WERI-Rb-1 (cell line): ENCODE measurements around the gene MAGI2.

Experiments
- DNase-seq: peaks from one replicate; pipeline ENCODE4 v3.0.0-alpha.2; 2020
- H3K27ac ChIP-seq: fragments of 250-450 bp; sonication (Bioruptor Pico); 2 replicates; pipeline ENCODE4 v1.5.1; 2020; ENCODE audit warnings: mild to moderate bottlenecking, moderate library complexity
- H3K27me3 ChIP-seq: fragments of 250-450 bp; sonication (Bioruptor Pico); 2 replicates; pipeline ENCODE4 v1.5.1; 2021; ENCODE audit warnings: mild to moderate bottlenecking, low read depth, moderate library complexity; ENCODE audit not compliant: insufficient read depth, severe bottlenecking
- H3K36me3 ChIP-seq: fragments of 250-450 bp; sonication (Bioruptor Pico); 2 replicates; pipeline ENCODE4 v1.5.1; 2020; ENCODE audit warnings: mild to moderate bottlenecking, moderate library complexity
- H3K4me3 ChIP-seq: 2 replicates; pipeline ENCODE4 v1.5.1; 2011; ENCODE audit warnings: low read depth, mild to moderate bottlenecking, control low read depth, low read length
- H3K9me3 ChIP-seq: fragments of 250-450 bp; sonication (Bioruptor Pico); 2 replicates; pipeline ENCODE4 v1.5.1; 2021; ENCODE audit warnings: mild to moderate bottlenecking, moderate library complexity; ENCODE audit not compliant: severe bottlenecking
- TF ChIP-seq, protein P1 (sequence below): IDR thresholded peaks from 2 replicates; pipeline ENCODE4 v1.5.1; 2011; ENCODE audit warnings: low read depth, mild to moderate bottlenecking, control low read depth, inconsistent platforms, low read length

MAGI2 gene

GRCh38 chr7:77982926-77983550 is 1470.4 kb downstream of the MAGI2 start:
- Histone ChIP-seq H3K27ac (no peak overlapping the region), H3K36me3 (no peaks in the 10 kb centered on the region), H3K27me3 (no peaks in the 10 kb centered on the region), H3K4me3 (no peak overlapping the region), H3K9me3 (peaks cover under 1% of the 10 kb centered on the region)
- TF ChIP-seq, protein P1, sequence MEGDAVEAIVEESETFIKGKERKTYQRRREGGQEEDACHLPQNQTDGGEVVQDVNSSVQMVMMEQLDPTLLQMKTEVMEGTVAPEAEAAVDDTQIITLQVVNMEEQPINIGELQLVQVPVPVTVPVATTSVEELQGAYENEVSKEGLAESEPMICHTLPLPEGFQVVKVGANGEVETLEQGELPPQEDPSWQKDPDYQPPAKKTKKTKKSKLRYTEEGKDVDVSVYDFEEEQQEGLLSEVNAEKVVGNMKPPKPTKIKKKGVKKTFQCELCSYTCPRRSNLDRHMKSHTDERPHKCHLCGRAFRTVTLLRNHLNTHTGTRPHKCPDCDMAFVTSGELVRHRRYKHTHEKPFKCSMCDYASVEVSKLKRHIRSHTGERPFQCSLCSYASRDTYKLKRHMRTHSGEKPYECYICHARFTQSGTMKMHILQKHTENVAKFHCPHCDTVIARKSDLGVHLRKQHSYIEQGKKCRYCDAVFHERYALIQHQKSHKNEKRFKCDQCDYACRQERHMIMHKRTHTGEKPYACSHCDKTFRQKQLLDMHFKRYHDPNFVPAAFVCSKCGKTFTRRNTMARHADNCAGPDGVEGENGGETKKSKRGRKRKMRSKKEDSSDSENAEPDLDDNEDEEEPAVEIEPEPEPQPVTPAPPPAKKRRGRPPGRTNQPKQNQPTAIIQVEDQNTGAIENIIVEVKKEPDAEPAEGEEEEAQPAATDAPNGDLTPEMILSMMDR, result no peak
- DNase-seq, result no peak

- Histone ChIP-seq H3K27me3 (no peaks in the 10 kb centered on the region), H3K27ac (no peak overlapping the region), H3K36me3 (no peaks in the 10 kb centered on the region), H3K4me3 (no peak overlapping the region), H3K9me3 (no peaks in the 10 kb centered on the region)
- TF ChIP-seq, protein P1, result no peak
- no peak for DNase-seq
These were observed 1473.3 kb downstream of the MAGI2 start for GRCh38 chr7:77980087-77980713.

DNA sequence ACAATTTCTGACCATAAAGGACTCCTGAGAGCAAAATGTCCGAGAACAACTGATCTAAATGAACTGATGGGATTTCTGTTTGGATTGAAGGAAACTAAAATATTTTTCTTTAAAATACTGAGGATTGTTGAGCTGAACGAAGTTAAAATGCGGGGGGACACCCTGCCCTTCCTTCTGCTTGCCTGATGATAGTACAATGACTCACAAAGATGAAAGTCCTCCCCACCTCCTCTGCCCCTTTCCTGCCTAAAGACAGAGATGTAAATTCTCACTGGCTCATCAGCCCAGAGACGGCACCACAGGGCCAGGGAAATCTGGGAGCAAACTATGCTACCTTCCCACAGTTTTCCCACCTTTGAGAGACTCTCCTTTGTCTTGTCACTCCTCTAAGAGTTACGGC is 1474.2 kb downstream of the MAGI2 start:
- Histone ChIP-seq H3K9me3 (no peaks in the 10 kb centered on the region), H3K27ac (no peak overlapping the region), H3K27me3 (no peaks in the 10 kb centered on the region), H3K4me3 (no peak overlapping the region), H3K36me3 (no peaks in the 10 kb centered on the region)
- DNase-seq, result no peak
- TF ChIP-seq, protein P1, result no peak

GRCh38 chr7:77975672-77976480 is 1477.6 kb downstream of the MAGI2 start:
- TF ChIP-seq, protein P1, result no peak
- Histone ChIP-seq H3K27me3 (no peaks in the 10 kb centered on the region), H3K4me3 (no peak overlapping the region), H3K27ac (no peak overlapping the region), H3K36me3 (no peaks in the 10 kb centered on the region), H3K9me3 (no peaks in the 10 kb centered on the region)
- no peak for DNase-seq

GRCh38 chr7:77971726-77972125 is 1481.7 kb downstream of the MAGI2 start:
- Histone ChIP-seq H3K36me3 (no peaks in the 10 kb centered on the region), H3K9me3 (no peaks in the 10 kb centered on the region), H3K27me3 (no peaks in the 10 kb centered on the region), H3K27ac (no peak overlapping the region), H3K4me3 (no peak overlapping the region)
- no peak for DNase-seq
- TF ChIP-seq, protein P1, result no peak
